Heart left ventricle (tissue), 13 donors: ENCODE measurements around the gene SCEL.

Source experiments
- CTCF ChIP-seq, 12 donors: fragments of 200-600 bp; sonication (generic) in 4 of 12; IDR thresholded peaks; one replicate each; pipeline versions ENCODE4 v1.5.0 to v1.8.0; 2018 to 2022; ENCODE audit warnings: antibody characterized with exemption in 12 of 12, mild to moderate bottlenecking in 5 of 12
- POLR2A ChIP-seq, 2 donors: fragments of 450-650 bp; IDR thresholded peaks; one replicate each; pipeline ENCODE4 v1.6.1; 2017; ENCODE audit warnings: antibody characterized with exemption in 2 of 2, mild to moderate bottlenecking in 2 of 2, moderate library complexity in 2 of 2
- donor health status: ischemic (EF 13 %, LVEDD 7.1; RV severe dilation, severe dysfunction).
- donor health status: DM: no; HTN: yes; CAD: no.
- donor health status: DM: no; HTN: no; CAD: no.
- donor health status: ischemic (EF 25% LVEDD 6.9; RV normal size, moderate dysfunction).
- donor health status: ischemic (EF 25% LVEDD 5.7; RV mildly dilated, moderate dysfunction).
- donor health status: ischemic (EF 35%, LVEDD 5.7; RV mildly dilated, moderate dysfunction).
- donor health status: nonischemic (EF 11% LVEDD 7.7; RV severe dilation, severe dysfunction).
- donor health status: DM: yes; HTN: yes; CAD: no.
- donor health status: PGD.
- donor health status: ischemic (EF 29% LVEDD 5.4; RV normal size, mild dysfunction).
- donor health status: nonischemic (EF 23%, LVEDD 6.1; RV moderate dilation, normal function).

GRCh38 chr13:77506874-77507273 is 28.6 kb upstream of the SCEL start:
- no peak for TF ChIP-seq POLR2A (IDR thresholded peaks at IDR 0.05)
- peak in 9 of 12 donors; percentile 7 to 39 (median 20) for TF ChIP-seq CTCF (IDR thresholded peaks at IDR 0.05)
